ENCODE data around the gene TEX19.

DNA sequence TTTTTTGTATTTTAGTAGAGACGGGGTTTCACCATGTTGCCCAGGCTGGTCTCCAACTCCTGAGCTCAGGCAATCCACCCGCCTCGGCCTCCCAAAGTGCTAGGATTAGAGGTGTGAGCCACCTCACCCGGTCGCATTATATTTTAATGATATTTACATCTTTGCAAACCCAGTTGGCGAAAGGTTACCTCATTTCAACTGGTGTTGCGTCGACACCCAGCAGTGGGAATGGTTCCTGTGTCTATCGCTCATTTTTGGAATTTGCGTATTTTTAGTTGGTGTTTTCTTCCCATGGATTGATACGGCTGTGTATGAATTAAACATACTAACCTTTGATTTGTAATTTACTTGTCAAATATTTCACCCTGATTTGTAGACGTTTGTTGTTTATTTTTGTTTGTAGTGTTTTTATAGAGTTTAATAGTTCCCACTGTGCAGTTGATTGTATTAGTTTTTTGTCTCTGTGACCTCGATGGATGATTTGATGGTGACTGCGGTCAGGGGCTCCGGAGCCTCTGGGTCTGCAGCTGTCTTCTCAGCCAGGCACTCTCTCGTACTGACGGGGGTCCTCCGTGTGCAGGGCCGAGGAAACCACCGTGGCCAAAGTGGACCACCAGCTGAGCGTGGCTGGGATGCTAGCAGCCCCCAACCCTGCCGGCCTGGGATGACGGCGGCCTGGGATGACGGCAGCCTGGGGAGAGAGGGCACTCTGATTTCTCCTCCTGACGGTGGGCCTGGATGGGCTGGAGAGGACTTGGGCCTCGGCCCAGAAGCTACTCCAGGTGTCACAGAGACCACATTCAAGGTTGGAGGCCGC is 45.6 kb upstream of the TEX19 start:
- TF ChIP-seq, protein P1, sequence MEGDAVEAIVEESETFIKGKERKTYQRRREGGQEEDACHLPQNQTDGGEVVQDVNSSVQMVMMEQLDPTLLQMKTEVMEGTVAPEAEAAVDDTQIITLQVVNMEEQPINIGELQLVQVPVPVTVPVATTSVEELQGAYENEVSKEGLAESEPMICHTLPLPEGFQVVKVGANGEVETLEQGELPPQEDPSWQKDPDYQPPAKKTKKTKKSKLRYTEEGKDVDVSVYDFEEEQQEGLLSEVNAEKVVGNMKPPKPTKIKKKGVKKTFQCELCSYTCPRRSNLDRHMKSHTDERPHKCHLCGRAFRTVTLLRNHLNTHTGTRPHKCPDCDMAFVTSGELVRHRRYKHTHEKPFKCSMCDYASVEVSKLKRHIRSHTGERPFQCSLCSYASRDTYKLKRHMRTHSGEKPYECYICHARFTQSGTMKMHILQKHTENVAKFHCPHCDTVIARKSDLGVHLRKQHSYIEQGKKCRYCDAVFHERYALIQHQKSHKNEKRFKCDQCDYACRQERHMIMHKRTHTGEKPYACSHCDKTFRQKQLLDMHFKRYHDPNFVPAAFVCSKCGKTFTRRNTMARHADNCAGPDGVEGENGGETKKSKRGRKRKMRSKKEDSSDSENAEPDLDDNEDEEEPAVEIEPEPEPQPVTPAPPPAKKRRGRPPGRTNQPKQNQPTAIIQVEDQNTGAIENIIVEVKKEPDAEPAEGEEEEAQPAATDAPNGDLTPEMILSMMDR (conservative IDR thresholded peaks at IDR 0.05) = no peak
- no peak for TF ChIP-seq EZH2 (IDR thresholded peaks at IDR 0.05; ENCODE audit: low read depth)
